Upper lobe of left lung (tissue), 6 donors: ENCODE data around the gene IRF1. TPM values are rescaled to one million over a fixed set of nuclear protein-coding genes. Genes with fewer than 3 reads are reported as not detected.

Source experiments
- ATAC-seq, 2 donors: fragments of 200-7000 bp; cut with Tn5 transposase; one replicate each; pipeline ENCODE4 v1.9.1; 2022; ENCODE audit warnings: mild to moderate bottlenecking in 2 of 2, moderate library complexity in 2 of 2; ENCODE audit not compliant: low FRiP score in 2 of 2
- DNase-seq, 2 donors: peaks; one replicate each; pipeline ENCODE4 v3.0.0-alpha.2; 2019 to 2020
- H3K27ac ChIP-seq, 4 donors: fragments of 200-600 bp; sonication (generic); one replicate each; pipeline ENCODE4 v1.5.1; 2016 to 2019
- H3K27me3 ChIP-seq, 4 donors: fragments of 200-600 bp; sonication (generic); one replicate each; pipeline ENCODE4 v1.5.1; 2017 to 2019
- H3K36me3 ChIP-seq, 4 donors: fragments of 200-600 bp; sonication (generic); one replicate each; pipeline ENCODE4 v1.5.1; 2016 to 2019
- H3K4me1 ChIP-seq, 4 donors: fragments of 200-600 bp; sonication (generic); one replicate each; pipeline ENCODE4 v1.5.1; 2018 to 2019
- H3K4me3 ChIP-seq, 4 donors: fragments of 200-600 bp; sonication (generic); one replicate each; pipeline ENCODE4 v1.5.1; 2017 to 2019; ENCODE audit warnings: mild to moderate bottlenecking in 2 of 4, moderate library complexity in 1 of 4
- H3K9me3 ChIP-seq, 4 donors: fragments of 200-600 bp; sonication (generic); one replicate each; pipeline ENCODE4 v1.5.1; 2018 to 2019
- CTCF ChIP-seq, 6 experiments: fragments of 450-650 bp in 4 of 6; fragments of 200-600 bp in 2 of 6; sonication (generic) in 2 of 6; IDR thresholded peaks; one replicate each; pipeline ENCODE4 v1.5.1; 2016 to 2019; ENCODE audit warnings: antibody characterized with exemption in 6 of 6
- EP300 ChIP-seq, 4 donors: sonication (generic); formaldehyde crosslinking; IDR thresholded peaks; one replicate each; pipeline ENCODE4 v1.5.1; 2017; ENCODE audit warnings: antibody characterized with exemption in 4 of 4, control low read depth in 2 of 4
- POLR2A ChIP-seq, 4 donors: fragments of 450-650 bp; IDR thresholded peaks; one replicate each; pipeline ENCODE4 v1.5.1; 2016 to 2017; ENCODE audit warnings: antibody characterized with exemption in 4 of 4, mild to moderate bottlenecking in 2 of 4
- POLR2AphosphoS5 ChIP-seq, 2 donors: sonication (generic); formaldehyde crosslinking; IDR thresholded peaks; one replicate each; pipeline ENCODE4 v1.5.1; 2017; ENCODE audit warnings: antibody characterized with exemption in 2 of 2
- WGBS, 2 donors: methylation state at CpG; one replicate each; pipeline ENCODE4 v1.1.5; 2017 to 2018; 5-methylcytosine and 5-hydroxymethylcytosine counted together
- total RNA-seq, 6 donors: library from RNA; depleted of rRNA in 4 of 6; stranded (reverse); fragments of >200 nt in 4 of 6; gene quantifications; one replicate each; pipeline versions ENCODE4 v1.1.0 to v1.2.1, GENCODE V29; 2016 to 2021
- donor health status: DM: no; HTN: no; CAD: no; lungs with moderate emphysema.
- donor health status: DM: no; HTN: yes; CAD: no; lungs with severe emphysema.

Gene IRF1
- total RNA-seq, 6 donors from 2014 or later, result 42.1 to 94.3 (median 79.3) TPM

- ATAC-seq (no peak), DNase-seq (no peak)
- Histone ChIP-seq H3K4me3 (no peak overlapping the region), H3K4me1 (peaks cover 0 to 6% (median 2%) of the 10 kb centered on the region in 4 donors), H3K36me3 (no peaks in the 10 kb centered on the region), H3K9me3 (no peaks in the 10 kb centered on the region), H3K27me3 (no peaks in the 10 kb centered on the region), H3K27ac (no peak overlapping the region)
- 54 to 63% methylated on average over 6 of the region's 6 CpGs for WGBS, 2 donors
- TF ChIP-seq CTCF (IDR thresholded peaks at IDR 0.05) (no peak), POLR2AphosphoS5 (IDR thresholded peaks at IDR 0.05) (no peak), EP300 (IDR thresholded peaks at IDR 0.05) (no peak), POLR2A (IDR thresholded peaks at IDR 0.05) (no peak)
Observed at GRCh38 chr5:132528866-132529634, 38.5 kb upstream of the IRF1 start.

GRCh38 chr5:132528021-132528420 lies 37.4 kb upstream of the IRF1 start:
- Histone ChIP-seq H3K4me1 (peaks cover 0 to 6% (median 2%) of the 10 kb centered on the region in 4 donors), H3K36me3 (no peaks in the 10 kb centered on the region), H3K27me3 (no peaks in the 10 kb centered on the region), H3K4me3 (no peak overlapping the region), H3K27ac (no peak overlapping the region), H3K9me3 (no peaks in the 10 kb centered on the region)
- WGBS, 2 donors, result 91 to 95% methylated on average over 2 of the region's 2 CpGs
- ATAC-seq, result no peak
- no peak for DNase-seq
- TF ChIP-seq POLR2AphosphoS5 (IDR thresholded peaks at IDR 0.05), result no peak
- no peak for TF ChIP-seq CTCF (IDR thresholded peaks at IDR 0.05)
- TF ChIP-seq POLR2A (IDR thresholded peaks at IDR 0.05), result no peak
- TF ChIP-seq EP300 (IDR thresholded peaks at IDR 0.05), result no peak

GRCh38 chr5:132526974-132527564 lies 36.5 kb upstream of the IRF1 start:
- Histone ChIP-seq H3K27ac (no peak overlapping the region), H3K4me1 (peaks cover 0 to 6% (median 2%) of the 10 kb centered on the region in 4 donors), H3K27me3 (no peaks in the 10 kb centered on the region), H3K36me3 (no peaks in the 10 kb centered on the region), H3K9me3 (no peaks in the 10 kb centered on the region), H3K4me3 (no peak overlapping the region)
- 58 to 66% methylated on average over 8 of the region's 8 CpGs for WGBS, 2 donors
- ATAC-seq, result peak in 1 of 2 donors; percentile 45
- no peak for TF ChIP-seq CTCF (IDR thresholded peaks at IDR 0.05)
- TF ChIP-seq POLR2AphosphoS5 (IDR thresholded peaks at IDR 0.05), result no peak
- TF ChIP-seq EP300 (IDR thresholded peaks at IDR 0.05), result no peak
- TF ChIP-seq POLR2A (IDR thresholded peaks at IDR 0.05), result no peak
- DNase-seq, result no peak

GRCh38 chr5:132526290-132526973 lies 35.9 kb upstream of the IRF1 start:
- Histone ChIP-seq H3K9me3 (peaks cover 0 to 4% (median 0%) of the 10 kb centered on the region in 4 donors), H3K4me3 (no peak overlapping the region), H3K36me3 (no peaks in the 10 kb centered on the region), H3K27ac (no peak overlapping the region), H3K27me3 (no peaks in the 10 kb centered on the region), H3K4me1 (peaks cover 0 to 6% (median 2%) of the 10 kb centered on the region in 4 donors)
- ATAC-seq (peak; percentile 83 to 87), DNase-seq (peak in 1 of 2 donors; percentile 30)
- TF ChIP-seq CTCF (IDR thresholded peaks at IDR 0.05) (peak; percentile 61 to 93 (median 74)), POLR2A (IDR thresholded peaks at IDR 0.05) (no peak)
- WGBS, 2 donors, result 33 to 38% methylated on average over 10 to 11 of the region's 11 CpGs
